NT2/D1 (cell line): ENCODE results near the gene LIMCH1.
A peak's percentile ranks its signal among the peaks of the same experiment; 100 is the strongest.

Experiments used
- SUZ12 ChIP-seq: IDR thresholded peaks from 2 replicates; pipeline ENCODE4 v1.6.1; 2011; ENCODE audit not compliant: insufficient read length, insufficient read depth; ENCODE audit errors: extremely low read depth
- YY1 ChIP-seq: IDR thresholded peaks from 2 replicates; pipeline ENCODE4 v1.6.1; 2011; ENCODE audit not compliant: insufficient read length, insufficient read depth
- ZNF274 ChIP-seq: IDR thresholded peaks from 2 replicates; pipeline ENCODE4 v1.6.1; 2011; ENCODE audit warnings: mild to moderate bottlenecking, low read depth, low read length

- TF ChIP-seq ZNF274 (no peak), SUZ12 (peak; percentile 13), YY1 (no peak)
Observed at GRCh38 chr4:41748074-41748570, 210.2 kb downstream of the LIMCH1 start.
